NK-92 treated with Interleukin-12 subunit alpha and Interleukin-12 subunit beta, amount 100 ng/mL, for 24 hours (cell line): Measurements from ENCODE around the gene NTN1.

Experiments used
- DNase-seq: peaks from one replicate; lab custom pipeline; 2025; lab: John Stamatoyannopoulos, UW

The NTN1 gene

DNA sequence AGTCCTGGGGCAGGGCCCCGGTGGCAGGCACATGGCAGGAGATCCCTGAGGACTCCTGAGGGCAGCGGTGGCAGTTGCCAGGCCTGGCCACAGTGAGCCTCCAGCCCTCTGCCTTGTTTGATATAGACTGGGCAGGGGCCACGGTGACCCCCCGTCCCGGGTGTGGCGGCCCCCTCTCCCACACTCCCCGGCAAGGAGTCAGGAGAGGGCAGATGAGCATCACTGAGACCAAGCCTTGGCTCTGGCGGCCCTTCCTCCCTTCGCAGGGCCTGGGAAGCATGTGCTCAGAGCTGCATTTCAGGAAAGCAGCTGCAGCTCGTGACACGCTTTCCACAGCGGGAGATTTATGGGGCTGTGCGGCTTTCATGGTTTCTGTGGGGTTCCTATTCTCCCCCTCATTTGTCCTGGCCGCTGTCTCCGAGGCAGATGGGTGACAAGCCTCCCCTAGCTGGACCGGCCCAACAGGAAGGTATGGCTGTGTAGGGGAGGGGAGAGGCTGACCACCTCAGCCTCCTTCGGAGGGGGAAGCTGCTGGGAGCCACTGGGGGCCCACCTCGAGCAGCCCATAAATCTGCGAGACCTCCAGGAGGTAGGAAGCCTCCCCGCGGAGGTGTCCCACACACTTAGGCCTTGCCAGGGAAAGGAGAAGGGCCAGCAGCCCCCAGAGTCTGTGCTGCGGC is 211.4 kb downstream of the NTN1 start:
- no peak for DNase-seq

DNA sequence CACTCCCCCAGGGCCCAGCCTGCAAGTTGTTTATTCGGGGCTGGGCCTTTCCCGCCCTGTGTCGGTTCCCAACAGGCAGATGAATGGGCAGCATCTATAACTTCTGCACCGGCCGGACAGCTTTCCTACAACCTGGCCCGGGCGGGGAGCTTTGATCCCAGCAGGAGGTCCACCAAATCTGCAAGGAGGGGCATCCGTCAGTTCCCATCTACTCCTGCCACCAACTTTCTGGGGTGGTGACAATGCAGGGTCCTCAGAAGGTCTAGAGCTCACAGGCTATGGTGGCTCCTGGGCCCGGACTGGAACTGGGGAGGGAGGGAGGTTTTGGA is 211.9 kb downstream of the NTN1 start:
- no peak for DNase-seq

DNA sequence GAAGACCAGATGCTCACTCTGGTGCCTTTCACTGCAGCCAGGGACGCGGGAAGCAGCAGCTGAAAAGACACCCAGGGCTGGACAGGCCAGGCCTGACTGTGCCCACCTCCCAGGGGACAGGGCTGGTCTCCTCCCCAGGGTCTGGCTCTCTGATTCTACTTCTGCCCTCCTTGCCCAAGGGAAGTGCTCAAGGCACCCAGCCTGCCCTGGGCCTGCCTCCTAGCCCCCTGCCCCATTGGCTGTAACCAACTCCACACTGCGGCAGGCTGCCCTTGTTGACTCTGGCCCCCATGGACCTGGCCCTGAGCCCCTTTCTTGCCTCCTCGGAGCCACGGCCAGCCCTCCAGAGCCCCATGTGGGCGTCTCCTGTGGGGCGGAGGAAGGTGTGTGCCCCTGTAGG is 212.5 kb downstream of the NTN1 start:
- DNase-seq: no peak

DNA sequence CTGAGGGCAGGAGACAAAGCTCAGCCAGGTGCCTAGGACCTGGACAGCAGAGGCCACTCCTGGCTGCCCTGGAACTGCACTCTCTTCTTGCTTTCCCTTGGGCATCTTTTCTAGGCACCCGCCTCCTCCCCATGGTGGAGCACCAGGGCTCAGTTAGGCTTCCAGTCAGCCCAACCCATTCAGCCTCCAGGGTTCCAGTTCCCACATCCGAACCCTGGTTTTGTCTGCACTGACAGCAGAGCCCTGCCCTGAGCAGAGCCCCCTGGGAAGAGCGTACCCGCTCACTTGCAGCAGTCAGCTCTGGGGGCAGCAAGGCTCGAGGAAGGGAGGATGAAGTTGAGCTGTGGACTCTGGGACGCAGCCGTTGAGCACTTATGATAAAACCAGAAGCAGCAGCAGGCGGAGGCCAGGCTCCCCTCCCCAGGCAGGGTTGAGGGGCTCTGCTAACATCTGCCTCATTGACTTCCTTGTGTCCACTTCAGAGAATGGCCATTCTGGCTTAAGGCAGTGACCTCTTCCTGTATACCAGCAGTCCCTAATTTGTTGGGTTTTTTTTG is 213.2 kb downstream of the NTN1 start:
- no peak for DNase-seq

DNA sequence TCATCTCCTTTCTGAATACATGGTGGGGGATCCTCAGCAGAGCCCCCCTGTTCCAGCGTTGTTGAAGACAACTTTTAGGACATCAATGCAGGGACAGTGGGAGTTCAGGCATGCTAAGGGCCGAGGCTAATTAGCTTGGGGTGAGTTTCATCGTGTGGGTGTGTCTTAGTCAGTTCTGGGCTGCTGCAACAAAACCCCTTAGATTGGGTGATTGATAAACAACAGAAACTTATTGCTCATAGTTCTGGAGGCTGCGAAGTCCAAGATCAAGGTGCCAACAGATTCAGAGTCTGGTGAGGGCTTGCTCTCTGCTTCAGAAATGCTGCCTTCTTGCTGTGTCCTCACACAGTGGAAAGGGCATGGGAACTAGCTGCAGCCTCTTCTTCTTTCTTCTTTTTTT is 214.0 kb downstream of the NTN1 start:
- DNase-seq: no peak

DNA sequence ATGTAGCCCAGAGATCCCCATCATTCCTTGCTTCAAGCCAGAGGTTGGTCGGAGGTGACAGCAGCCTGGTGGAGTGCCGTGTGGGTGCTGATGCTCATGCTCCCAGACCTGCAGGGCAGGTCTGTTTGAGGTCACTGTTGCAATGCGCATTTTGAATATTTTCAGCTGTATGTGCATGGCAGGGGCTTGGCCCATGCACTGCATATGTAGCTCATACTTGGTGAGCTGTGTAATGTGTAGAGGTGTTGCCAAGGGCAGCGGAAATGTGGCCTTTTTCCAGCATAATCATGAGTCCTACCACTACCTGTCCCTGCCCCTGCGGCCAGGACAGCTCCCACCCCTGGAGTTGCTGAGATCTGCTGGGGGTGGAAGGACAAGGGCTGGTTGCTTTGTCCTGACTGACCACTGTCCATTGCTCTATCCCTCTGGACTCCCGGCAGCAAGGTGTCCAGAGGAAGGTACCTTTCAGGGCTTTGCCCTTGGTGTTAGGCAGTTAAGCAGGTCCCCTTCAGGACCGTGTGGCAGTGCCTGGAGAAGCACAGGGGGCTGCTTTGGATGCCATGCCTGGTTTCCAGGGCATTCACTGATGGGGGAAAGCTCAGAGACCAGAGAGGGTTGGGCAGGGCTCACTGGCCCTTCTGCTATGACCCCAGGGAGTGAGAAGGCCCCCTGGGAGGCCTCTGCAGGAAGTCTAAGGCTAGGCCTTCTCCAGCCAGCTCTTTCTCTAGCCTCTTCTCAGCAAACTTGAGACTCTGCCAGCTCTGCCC is 215.2 kb downstream of the NTN1 start:
- DNase-seq: no peak

DNA sequence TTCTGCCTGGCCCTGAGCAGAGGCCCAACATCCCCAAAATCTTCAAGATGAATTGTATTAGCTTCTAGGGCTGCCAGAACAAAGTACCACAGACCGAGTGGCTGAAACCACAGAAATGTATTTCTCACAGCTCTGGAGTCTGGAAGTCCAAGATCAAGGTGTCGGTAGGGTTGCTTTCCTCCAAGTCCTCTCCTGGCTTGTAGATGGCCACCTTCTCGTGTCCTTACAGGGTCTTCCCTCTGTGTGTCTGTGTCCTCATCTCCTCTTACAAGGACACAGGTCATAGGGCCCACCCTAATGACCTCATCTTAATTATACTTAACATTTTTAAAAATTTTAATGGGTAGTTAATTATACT is 215.7 kb downstream of the NTN1 start:
- no peak for DNase-seq

DNA sequence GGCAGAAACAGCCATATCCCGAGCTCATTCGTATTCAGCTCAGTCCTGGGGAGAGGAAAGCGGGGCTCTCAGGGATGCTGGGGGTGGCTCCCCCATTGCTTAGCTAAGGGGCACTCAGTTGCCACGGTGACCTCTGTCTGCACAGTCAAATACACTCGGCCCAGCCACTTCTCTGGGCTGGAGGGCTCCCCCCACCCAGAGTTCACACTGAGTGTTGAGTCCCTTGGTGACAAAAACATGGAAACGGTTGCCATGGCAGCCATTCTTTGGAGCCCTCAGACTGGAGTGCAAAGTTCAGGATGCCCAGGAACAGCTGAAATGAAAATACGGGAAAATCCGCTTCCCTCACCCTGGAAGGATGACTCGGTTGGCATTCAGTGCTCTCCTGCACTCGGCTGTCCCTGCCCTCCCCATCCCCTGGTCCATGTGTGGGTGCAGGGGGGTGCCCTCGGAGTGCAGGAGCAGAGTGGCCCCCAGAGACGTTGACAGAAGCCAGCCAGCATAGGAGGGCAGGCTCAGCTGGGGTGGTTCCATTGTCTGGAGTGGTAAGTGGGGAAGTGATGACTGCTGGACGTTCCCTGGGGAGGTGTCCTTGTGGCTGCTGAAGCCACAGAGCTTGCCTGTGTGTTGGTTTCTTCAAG is 216.5 kb downstream of the NTN1 start:
- no peak for DNase-seq

DNA sequence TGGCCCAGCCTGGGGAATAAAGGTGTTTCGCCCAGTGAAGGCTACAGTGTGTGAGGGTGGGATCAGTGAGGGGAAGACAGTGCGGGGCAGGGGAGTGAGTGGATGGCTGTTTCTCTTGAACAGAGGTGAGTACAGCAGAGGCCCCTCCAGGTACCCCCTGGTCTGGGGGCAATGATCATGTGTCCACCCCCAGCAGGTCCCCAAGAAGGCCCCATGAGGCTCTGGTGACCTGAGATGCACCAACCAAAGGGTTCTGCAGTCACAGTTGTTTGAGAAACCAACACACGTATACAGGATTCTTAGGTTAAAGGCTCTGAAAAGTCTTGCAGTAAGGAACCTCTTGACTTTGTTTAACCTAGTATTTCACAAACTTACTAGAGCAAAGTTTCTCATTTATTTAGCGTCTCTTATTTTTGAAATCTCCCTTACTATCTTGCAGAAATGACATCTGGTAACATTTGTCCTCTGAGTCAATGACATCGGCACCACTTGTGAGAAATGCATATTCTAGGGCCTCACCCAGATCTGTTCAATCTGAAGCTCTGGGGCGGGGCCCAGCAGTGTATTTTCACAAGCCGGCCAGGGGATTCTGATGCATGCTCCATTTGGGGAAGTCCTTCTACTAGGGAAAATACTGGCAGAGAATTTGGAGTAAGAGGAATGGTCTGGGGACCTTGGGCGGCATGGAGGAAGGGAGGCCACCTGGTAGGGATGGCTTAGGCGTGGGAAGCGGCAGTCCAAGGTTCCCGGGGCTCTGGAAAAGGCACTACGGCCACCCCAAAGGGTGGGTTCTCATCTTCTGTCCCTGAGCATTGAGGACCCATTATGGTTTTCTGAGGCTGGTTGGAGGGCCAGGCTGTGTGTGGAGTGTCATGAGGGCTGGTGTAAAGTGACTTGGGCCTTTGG is 217.3 kb downstream of the NTN1 start:
- DNase-seq: no peak

DNA sequence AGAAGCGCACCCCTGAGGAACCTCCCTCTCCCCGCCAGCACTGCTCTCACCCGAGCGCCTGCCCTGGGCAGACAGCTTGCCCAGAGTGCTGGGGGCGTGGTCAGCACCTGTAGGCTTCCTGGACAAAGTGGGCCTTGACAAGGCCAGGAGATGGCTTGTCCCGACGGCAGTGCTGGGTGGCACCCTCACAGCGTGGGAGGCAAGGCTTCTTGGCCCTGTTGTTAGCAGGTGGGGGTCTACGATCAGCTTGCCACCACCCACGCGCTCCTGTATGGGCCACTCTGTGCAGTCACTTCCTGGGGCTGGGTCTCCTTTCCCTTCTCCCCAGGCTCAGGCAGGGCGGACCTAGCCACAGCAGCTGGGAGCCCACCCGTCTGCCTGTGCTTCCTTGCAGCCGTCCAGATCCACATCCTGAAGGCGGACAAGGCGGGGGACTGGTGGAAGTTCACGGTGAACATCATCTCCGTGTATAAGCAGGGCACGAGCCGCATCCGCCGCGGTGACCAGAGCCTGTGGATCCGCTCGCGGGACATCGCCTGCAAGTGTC is 218.0 kb downstream of the NTN1 start:
- DNase-seq: no peak

DNA sequence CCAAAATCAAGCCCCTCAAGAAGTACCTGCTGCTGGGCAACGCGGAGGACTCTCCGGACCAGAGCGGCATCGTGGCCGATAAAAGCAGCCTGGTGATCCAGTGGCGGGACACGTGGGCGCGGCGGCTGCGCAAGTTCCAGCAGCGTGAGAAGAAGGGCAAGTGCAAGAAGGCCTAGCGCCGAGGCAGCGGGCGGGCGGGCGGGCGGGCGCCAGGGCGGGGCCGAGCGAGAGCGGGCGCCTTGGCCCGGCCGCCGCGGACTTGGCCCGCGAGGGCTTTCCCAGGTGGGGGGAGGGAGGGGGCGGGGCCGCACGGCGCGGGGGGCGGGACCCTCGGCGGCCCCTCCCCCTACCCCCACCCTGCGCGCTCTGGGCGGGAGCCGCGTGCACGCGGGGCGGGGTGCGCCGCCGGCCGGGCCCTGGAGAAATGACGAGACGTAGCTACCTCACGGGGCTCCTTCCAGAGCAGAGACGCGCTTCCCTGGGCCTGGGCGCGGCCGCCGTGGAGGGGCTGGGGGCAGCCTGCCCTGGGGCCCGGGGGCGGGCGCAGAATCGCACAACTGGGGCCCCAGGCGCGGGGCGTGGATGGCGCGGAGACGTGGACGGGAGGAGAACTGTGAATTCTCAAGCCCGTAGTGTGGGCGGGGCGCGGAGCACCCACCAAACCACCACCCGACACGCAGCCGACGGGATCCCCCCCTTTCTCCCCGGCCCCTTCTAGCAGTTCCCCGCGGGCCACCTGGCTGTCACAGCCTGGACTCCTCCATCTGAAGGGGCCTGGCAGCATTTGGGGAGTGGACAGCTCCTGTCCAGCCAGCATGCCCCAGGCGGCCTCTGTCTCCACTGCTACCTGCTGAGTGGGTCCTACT is 218.7 kb downstream of the NTN1 start:
- DNase-seq: no peak

DNA sequence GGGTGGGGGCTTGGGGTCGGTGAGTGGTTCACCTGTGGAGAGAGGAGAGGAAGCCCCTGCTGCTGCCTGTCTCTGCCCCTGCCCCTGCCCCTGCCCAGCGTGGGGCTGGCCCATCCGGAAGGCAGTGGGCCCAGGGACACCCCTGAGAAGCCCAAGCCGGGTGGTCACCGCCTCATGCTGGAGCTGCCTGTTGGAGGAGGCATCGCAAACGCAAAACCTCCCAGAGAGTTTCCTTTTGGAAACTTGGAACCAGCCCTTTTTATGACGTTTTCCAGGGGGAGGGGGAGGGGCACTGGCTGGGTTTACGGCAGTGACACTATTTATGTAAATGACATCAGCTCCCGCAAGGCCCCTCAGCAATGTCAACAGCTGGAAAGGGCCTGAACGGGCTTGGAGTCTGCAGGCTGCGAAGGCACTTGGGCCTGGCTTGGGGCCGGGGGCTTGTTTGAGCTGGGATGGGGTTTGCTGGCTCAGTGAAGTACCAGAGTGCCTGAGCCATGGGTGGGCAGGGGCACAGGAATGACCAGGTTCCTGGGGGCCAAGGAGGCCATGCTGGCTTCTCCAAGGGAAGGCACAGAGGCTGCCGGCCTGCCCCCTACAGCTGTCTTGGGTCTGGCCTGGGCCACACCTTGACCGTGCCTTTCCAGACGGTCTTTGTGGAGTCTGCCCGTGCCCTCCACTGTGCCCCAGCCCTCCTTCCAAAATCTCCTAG is 219.5 kb downstream of the NTN1 start:
- no peak for DNase-seq

DNA sequence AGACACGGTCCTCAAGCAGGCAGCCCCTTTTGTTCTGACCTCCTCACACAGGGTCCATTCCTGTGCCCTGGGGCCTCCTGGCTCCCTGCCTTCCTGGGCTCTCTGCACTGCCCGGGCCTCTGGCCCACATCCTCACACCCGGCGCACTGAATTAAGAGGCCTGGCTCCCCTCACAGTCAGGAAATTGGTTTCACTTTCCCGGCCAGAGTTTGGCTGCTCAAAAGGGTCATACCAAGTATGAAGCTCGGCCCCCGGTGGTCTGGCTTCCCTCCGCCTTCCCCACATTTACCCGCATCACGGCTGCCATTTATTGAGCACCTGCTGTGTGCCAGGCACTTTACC is 220.0 kb downstream of the NTN1 start:
- no peak for DNase-seq

DNA sequence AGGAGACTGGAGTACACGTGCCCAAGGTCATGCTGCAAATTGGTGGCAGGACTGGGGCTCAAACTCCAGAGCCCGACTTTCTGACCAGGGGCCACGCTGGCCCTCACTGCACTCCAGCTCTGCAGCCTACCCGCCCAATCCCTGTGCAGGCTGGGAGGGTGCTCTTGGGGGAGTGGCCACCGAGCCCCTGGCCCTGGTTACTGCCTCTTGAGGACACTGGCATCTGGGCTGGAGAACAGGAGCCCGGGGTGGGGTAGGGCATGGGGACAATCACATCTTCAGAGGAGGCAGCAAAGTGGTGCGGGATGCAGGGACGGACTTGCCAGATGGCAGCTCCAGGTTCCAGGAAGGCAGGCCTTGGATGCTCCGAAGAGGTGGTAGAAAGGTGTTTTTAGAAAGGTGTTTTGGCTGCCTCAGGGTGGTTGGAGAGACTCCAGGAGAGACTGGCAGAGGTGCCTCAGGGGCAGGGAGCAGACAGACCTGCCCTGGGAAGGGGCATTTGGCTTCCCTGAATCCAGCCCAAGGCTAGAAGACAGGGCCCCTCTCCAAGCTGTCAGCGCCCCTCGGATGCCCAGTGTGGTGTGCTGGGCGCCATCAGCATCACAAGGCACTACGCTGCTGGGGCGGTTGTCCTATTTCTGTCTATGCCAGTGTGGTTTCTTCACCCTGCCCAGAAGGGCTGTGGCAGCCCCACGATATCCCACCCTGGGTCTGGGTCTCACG is 220.6 kb downstream of the NTN1 start:
- DNase-seq: no peak

DNA sequence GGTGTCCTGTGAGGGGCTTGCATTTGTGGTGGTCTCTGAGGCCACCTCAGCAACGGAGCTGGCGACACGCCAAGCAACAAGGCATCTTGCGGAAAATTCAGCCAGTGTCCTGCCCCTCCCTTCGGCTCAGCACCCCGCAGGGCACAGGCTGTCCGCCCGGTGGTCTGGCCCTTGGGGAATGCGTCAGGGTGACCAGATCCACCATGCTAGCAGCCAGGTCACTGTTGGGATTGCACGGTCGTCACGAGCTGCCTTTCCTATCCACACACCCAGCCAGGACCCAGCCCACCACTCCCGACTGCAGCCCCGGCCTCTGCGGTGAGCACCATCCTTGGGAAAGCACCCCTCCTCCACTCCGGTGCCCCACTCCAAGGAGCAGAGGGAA is 221.2 kb downstream of the NTN1 start:
- no peak for DNase-seq

DNA sequence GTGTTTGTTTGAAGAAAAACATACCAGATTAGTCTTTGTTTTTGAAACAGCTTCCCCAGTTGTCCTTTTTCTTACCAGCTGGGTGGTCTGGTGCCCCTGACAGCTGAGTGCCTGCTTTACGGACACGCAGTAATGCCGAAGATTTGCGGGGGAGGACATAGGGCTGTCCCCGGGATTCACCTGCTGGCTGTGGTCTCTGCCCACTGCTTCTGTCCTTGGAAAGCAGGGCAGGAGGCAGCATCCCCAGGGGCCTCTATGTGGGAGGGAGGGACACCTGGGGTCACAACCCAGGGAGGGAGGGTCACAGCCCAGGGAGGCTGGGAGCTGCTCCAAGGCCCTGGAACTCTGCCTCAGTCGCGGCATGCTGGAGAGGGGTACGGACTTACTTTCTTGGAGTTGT is 221.7 kb downstream of the NTN1 start:
- DNase-seq: no peak

DNA sequence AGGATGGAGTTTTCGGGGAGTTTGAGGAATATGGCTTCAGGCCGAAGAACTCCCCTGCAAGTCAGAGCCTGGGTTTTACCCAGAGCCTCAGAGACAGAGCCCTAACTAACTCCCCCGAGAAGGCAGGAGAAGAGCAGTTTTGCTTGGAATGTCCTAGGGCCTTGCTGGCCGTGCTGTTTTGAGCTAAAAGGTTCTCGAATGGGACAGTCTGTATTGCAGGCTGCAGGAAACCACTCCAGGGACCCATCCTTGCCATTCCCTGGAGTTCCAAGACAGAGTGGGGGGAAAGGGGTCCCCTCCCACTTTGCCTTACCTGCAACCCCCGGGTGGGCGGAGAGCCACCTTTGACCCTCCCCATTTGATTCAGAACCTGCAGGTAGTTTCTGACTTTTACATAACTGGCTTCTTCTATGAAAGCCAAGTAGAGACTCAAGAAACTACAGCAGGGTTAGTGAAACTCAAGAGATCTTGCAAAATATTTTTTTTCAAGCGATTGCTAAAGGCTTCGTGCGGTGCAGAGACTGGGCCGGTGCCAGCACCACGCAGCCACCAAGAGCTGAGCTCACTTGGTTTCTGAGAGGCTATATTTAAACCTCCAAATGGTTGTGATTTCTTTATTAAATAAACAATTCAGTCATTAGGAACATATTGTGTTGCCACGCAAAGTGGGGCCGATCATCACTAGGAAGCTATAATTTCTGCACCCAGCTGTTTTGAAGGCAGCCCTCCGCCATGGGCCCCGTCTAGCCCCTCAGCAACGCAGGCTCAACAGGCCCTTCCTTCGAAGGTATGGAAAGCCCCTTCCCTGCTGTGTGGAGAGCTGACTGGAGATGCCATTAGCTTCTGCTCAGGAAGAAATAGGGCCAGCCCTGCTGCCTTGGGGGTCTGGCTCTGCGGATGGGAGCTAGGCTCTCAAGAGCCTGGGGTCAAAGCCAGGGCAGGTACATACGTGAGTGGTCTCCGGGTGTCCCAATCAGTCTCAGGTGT is 223.0 kb downstream of the NTN1 start:
- no peak for DNase-seq

DNA sequence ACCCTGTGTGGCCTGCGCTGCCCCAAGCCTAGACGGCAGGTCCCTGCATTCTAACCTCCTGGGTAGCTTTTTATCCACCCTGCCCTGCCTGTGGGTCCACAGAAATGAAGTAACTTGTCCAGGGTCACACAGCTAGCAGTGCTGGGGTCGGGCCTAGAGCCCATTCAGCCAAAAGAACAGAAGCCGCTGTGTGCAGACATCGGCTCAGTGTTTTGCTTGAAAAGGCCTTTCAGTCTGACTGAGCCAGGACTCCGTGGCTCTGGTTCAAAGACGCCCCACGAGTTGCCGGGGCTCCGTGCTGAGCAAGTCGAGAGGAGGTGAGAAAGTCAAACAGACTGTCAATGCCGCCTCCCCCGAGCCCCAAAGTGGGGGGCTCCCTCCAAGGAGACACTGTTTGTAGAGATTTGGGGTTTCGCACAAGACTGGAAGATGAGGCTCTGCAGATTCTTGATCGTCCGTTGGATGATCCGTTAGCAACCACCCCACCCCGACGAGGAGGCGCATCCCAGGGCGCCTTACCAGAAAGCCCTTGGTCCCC is 226.2 kb downstream of the NTN1 start:
- no peak for DNase-seq
